NCI-H2171 (cell line): ENCODE data around the gene C19orf67.

ENCODE experiments used
- DNase-seq: peaks from one replicate; lab custom pipeline; 2025; lab: John Stamatoyannopoulos, UW

Gene C19orf67

GRCh38 chr19:14085309-14085995, at the start of gene C19orf67:
C19orf67 (minus strand) TSS chr19:14085783; CDS start chr19:14085627, 156 bp downstream.
- no peak for DNase-seq

GRCh38 chr19:14135355-14135754, 49.8 kb upstream of the C19orf67 start:
- DNase-seq, result no peak

- DNase-seq, result no peak
Measured at GRCh38 chr19:14127929-14128509, 42.4 kb upstream of the C19orf67 start.

GRCh38 chr19:14127176-14127575, 41.6 kb upstream of the C19orf67 start:
- no peak for DNase-seq

GRCh38 chr19:14122924-14123323, 37.3 kb upstream of the C19orf67 start:
- DNase-seq, result no peak

GRCh38 chr19:14120497-14120780, 34.9 kb upstream of the C19orf67 start:
- no peak for DNase-seq

- DNase-seq, result no peak
Measured at GRCh38 chr19:14119644-14120496, 34.3 kb upstream of the C19orf67 start.

- no peak for DNase-seq
Measured at GRCh38 chr19:14119146-14119545, 33.6 kb upstream of the C19orf67 start.

GRCh38 chr19:14118165-14119051, 32.8 kb upstream of the C19orf67 start:
- DNase-seq, result no peak

- DNase-seq, result peak; percentile 97
Measured at GRCh38 chr19:14117668-14118164, 32.1 kb upstream of the C19orf67 start, which contains the start of gene PRKACA. PRKACA (minus strand) TSS chr19:14117762; CDS start chr19:14117547, 215 bp downstream.

- no peak for DNase-seq
Measured at GRCh38 chr19:14116918-14117578, 31.5 kb upstream of the C19orf67 start.

- DNase-seq, result no peak
Measured at GRCh38 chr19:14116525-14116917, 30.9 kb upstream of the C19orf67 start.

GRCh38 chr19:14115756-14116155, 30.2 kb upstream of the C19orf67 start:
- DNase-seq, result no peak

- no peak for DNase-seq
Measured at GRCh38 chr19:14114854-14115253, 29.3 kb upstream of the C19orf67 start.

- no peak for DNase-seq
Measured at GRCh38 chr19:14114439-14114838, 28.9 kb upstream of the C19orf67 start.

GRCh38 chr19:14113762-14114414, 28.3 kb upstream of the C19orf67 start:
- no peak for DNase-seq

GRCh38 chr19:14112809-14113385, 27.3 kb upstream of the C19orf67 start:
- no peak for DNase-seq

- DNase-seq, result no peak
Measured at GRCh38 chr19:14112051-14112808, 26.6 kb upstream of the C19orf67 start.

GRCh38 chr19:14111486-14111885, 25.9 kb upstream of the C19orf67 start:
- no peak for DNase-seq

GRCh38 chr19:14110650-14111049, 25.1 kb upstream of the C19orf67 start:
- DNase-seq, result no peak
